ENCODE results near the gene SLC12A3.

GRCh38 chr16:56862776-56863175 lies 2.2 kb upstream of the SLC12A3 start:
- TF ChIP-seq CTCF (IDR thresholded peaks at IDR 0.05; ENCODE audit: low read depth, low read length) (no peak), POLR2A (IDR thresholded peaks at IDR 0.05; ENCODE audit: extremely low read depth, insufficient read length) (no peak)

All from NB4 (cell line).